Erythroblast (primary cell): ENCODE data around the gene PRRC2C.

Experiments used
- GATA1 ChIP-seq: IDR thresholded peaks from 2 replicates; pipeline ENCODE4 v1.6.1; 2011; ENCODE audit warnings: low read depth, mild to moderate bottlenecking, control low read depth, low read length, moderate library complexity
- POLR2A ChIP-seq: IDR thresholded peaks from 2 replicates; pipeline ENCODE4 v1.6.1; 2011; ENCODE audit warnings: mild to moderate bottlenecking, low read length

GRCh38 chr1:171507435-171507834, 22.1 kb downstream of the PRRC2C start:
- TF ChIP-seq POLR2A, result no peak
- TF ChIP-seq GATA1, result no peak
